DMS53 (cell line): Measurements from ENCODE around the gene HLA-DMB.

Experiments
- DNase-seq: peaks from one replicate; lab custom pipeline; 2025; lab: John Stamatoyannopoulos, UW

The HLA-DMB gene

DNA sequence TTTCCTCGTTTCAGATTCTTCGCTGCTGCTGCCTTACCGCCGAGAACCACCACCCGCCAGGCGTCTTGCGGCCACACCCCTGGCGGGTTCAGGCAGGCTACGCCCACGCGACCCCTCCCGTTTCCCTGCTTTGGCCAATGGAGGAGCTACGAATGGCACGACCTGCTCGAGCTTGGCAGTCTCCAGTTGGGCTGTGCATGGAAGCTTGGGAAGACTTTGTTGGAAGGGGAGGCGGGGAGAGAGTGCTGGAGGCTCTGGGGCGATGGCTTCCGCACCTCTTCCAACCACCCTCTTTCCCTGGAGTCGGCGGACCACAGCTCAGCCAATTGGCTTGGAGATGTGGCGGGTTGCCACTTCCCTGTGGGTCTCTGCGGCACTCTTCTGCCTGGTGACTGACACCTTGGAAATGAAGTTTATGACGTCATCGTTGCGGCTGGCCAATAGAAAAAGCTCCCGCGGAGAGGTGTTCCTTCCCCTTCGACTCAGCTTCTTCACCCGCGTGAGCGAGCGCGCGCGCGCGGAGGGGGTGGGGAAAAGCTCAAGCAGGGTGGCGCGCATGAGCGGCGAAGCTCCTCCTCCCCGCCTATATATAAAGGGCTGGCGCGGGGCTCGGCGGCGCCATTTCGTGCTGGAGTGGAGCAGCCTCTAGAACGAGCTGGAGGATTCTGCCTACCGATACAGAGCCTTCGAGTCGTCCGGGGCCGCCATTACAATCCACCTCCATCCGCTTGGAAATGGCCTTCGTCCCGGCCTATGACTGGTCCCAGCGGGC is 30.9 kb upstream of the HLA-DMB start:
- DNase-seq: peak; percentile 100

DNA sequence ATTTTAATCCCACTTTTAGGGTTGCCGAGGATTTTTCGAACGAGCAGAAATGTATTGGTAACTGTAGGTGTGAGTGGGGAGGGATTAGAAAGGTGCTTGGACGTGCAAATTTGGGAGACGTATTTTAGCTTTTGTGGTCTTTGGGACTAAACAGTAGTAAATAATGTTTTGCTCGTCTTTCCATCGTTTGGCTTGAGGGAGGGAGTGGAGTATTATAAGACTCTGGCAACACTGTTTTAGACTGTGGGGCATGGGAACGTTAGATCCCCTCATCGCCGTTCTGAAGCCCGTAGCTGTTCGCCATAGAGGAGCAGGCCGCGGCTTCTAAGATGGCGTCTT is 30.4 kb upstream of the HLA-DMB start:
- no peak for DNase-seq

DNA sequence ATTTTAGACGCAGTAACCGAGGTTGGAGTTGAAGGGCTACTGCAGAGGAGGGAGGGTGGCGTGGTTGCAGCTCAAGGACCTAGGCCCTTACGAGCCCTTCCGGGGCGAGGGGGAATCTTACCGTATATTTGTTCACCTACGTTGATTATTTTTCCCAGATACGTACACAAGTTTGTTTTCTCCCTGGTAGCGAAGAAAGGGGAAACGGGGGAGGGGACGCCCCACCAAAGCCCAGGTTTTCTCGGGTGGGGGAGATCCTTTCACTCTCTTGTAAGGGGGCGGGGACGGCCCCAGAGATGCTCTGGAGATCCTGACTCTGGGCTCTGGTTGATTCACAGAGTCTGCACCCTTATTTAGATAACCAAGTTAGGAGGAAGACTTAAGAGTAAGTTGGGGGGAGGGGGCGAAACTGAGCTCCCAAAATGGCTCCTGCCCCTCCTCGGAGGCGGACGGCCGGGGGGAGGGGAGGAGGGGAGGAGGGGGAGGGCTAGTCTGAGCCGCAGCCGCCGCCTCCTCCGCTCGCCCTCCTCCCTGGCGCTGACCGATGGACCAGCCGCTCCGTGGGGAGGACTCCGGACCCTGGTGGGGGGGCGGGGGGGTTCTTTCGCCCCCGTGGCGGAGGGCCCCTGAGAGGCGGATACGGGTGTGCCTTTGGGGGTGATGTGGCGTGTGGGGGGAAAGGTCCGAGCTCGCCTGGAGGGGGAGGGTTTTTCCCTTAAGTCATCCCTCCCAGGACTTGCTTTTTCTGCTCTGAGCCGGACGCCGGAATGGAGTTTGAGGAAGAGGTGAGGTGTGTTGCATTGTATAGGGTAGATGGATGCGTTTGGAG is 29.8 kb upstream of the HLA-DMB start:
- peak; percentile 92 for DNase-seq

DNA sequence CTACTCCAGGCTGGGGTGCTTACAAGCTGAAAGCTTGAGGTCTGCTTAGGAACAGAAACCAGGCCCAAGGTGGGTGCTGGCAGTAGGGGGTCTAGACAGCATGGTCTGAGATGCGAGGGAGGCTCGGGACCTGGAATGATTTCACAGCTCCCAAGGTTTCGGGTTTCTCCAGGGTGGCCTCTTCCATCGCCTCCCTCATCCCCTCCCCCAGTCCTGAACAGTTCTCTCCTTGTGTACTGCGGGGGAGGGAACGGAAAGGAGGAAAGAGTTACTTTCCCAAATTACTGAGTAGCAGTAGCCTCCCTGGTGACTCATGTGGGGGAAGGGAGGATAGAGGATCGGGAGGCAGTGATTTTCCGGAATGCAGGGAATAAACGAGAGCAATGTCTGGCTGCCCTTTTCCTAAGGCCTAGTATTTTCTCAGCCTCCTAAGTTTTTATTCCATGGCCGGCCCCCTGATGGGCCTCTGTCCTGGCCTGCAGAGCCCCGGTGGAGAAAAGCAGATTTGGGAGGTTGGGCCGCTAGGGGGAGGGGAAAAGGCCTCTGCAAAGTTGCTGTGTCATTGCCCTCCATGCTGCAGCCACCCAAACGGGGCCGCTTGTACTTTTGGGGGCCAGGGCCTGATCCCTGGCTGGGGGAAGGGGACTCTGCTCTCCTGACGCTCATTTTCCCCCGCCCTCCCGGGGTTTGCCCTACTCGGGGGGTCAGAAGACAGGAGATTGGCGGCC is 29.0 kb upstream of the HLA-DMB start:
- DNase-seq: peak; percentile 91

DNA sequence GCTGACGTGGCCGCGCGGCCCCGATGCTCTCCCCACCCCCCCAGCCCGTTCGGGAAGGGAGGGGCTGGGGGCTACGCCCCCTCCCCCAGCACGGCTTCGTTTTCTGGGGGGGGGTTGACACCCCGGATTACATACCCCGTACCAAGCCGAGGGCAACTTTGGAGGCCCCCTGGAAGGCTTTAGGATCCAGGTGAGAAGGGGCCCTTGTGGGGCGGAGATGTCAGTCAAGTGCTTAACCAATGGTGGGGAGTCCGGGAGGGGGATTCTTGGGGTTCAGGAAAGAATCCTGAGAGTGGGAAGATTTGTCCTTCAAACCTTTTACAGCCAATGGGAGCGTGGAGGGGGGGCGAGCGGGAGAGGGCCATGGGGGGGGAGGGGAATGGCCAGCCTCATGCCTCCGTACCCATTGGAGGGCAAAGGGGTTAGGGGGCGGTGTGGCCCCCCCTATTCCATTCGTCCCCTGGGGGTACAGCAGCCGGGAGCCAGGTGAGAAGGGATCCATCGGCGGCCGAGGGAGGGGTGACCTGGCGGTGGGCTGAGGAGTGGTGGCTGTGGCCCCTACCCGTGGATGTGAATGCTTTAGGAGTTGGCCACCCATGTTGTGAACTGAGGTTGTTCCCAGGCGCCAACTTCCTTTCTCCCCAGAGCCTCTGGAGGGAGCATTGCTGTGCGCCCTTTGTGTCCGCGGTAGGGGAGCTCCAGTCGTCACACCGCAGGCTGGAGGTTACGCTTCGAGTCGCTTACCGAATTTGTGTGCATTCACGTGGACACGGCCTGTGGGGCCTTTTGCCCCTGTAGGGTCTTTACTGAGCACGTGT is 28.2 kb upstream of the HLA-DMB start:
- DNase-seq: peak; percentile 89

DNA sequence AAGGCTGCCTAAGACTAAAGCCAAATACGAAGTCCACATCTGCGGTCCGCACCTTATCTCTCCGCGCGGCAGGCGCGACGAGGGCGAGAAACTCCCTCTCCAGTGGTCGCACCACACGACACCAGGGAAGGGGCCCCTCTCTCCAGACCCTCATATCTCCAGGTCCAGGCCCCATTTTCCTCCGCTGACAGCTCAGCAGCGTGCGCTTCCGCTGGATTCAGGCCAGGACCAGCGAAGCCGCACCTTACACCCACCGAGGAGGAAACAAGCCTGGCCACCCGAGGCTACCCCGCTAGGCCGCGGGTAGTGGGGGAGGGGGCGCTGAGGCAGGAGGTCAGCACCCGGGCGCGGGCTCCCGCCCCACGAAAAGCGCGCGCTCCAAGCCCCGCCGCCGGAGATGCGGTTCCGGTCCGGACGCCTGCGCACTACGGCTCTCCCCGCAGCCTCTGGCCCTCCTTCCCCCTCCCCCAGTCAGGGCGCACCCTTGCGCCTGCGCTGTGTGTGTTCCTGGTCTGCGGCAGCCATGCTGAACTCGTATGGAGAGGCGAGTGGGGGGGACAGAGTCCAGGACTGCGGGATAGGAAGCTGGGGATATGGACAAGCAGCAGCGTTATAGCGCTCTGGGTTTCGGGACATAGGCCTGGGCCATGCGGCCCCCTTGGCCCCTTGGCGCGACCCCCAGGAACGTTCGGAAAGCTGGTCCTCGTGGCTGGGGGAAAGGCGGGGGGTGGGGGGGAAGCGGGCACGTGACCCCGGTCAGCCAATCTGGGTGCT is 27.5 kb upstream of the HLA-DMB start, which contains the start of gene BRD2:
BRD2 (plus strand) TSS at position 502 of the 774 bp plus-strand sequence. CDS start 4,305 bp downstream, outside the sequence.
- peak; percentile 98 for DNase-seq

DNA sequence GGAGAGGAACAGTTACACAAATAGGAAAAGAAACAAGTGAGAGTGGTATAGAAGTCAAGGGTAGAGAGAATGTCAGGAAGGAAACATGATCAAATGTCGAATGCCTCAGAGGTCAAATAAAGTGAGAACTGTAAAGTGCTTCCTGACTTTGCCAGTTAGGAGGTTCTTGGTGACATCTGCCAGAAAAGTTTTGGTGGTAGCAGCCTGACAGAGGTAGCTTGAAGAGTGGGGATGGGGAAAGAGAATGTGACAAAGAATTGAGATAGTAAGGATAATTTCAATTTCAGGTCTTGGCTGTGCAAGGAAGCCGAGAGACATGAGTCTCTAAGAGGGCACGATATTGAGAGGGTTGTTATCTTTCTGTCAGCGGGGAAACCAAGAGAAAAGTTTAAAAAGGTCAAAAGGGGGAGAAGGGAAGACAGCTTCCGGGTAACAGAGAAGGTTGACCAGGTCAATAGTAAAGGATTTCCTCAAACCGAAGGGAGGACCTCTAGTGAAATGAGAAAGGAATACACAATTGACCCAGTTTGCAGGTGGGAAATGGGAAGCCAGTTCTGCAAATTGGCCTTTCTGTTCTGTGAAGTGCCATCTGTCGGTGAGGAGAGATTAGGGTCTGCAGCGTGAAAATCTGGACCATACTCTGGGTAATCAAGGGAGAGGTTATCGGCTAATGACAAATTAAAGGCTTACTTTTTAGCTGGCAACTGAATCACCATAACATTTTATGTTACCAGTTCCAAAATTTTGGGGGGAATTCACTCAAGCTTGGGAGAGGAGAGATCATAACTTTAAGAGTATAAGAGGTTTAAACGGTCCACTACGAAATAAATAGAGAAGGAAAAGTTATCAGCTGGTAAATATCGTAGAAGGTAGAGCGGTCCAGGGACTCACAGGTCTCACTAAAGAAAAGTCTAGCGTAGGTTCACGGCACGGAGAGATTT is 26.6 kb upstream of the HLA-DMB start:
- DNase-seq: peak; percentile 80

DNA sequence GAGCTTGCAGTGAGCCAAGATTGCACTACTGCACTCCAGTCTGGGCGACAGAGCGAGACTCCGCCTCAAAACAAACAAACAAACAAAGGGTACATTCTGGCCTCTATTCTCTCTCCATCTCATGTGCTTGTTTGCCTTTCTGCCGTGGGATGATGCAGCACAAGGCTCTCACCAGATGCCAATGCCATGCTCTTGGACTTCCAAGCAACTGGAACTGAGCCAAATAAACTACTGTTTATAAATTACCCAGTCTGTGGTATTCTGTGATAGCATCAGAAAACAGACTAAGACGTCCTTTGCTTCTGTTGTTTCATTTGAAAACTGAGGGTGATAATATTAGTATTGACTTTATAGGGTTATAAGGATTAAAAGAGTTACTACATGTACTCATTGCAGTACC is 23.9 kb upstream of the HLA-DMB start:
- DNase-seq: peak; percentile 48

DNA sequence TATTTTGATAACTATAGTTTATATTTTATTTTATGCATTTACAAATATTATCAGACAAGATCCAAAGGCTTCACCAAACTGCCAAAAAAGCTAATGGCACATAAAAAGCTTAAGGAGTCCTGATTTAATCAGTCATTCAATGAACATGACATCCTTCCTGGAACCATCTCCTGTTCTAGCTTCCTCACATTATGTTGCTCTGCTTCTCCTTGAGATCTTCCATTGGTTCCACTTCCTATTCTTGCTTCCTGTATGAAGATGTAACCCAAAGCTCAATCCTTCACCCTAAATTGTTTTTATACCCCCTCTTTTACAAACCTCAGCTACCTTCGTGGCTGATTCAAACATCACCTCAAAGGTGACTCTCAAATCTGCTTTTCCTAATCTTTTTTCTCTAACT is 23.0 kb upstream of the HLA-DMB start:
- DNase-seq: no peak

DNA sequence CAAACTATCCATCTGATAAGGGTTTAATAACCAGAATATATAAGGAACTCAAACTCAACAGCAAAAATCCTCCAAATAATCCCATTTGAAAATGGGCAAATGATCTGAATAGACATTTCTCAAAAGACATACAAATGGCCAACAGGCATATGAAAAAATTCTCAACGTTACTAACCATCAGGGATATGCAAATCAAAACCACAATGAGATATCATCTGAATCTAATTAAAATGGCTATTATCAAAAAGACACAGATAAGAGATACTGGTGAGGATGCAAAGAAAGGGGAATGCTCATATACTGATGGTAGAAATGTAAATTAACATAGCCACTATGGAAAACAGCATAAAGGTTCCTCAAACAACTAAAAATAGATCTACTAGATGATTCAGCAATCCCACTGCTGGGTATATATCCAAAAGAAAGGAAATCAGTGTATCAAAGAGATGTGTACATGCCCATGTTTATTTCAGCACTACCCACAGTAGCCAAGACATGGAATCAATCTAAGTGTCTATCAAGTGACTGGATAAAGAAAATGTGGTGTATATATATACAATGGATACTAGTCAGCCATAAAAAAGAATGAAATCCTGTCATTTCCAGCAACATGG is 21.5 kb upstream of the HLA-DMB start:
- no peak for DNase-seq

DNA sequence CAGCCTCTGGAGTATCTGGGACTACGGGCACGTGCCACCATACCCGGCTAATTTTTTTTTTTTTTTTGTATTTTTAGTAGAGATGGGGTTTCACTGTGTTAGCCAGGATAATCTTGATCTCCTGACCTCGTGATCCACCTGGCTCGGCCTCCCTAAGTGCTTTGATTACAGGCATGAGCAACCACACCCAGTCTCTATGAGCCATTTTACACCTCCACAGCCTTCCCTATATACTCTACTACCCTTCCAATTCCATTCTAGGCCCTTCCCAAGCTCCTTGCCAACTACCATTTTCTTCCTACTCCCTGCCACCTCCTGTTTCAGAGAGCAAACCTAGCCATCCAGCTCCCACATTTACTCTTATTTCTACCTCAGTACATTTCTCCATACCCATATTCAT is 19.7 kb upstream of the HLA-DMB start:
- no peak for DNase-seq

DNA sequence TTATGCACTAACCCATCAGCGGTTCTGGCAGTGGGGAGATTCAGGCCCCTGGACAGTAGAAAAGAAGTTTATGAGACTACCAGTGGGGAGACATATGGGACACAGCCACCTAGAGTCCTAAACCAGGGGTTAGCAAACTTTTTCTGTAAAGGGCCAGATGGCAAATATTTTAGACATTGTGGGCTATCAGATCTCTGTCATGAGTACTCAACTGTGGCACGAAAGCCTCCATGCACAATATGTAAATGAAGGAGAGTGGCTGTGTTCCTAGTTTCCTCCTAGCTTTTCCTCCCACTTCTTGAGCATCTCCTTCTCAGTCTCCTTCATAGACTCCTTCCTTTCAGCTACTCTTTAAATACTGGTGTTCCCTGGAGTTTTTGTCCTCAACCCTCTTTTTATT is 15.3 kb upstream of the HLA-DMB start:
- no peak for DNase-seq

DNA sequence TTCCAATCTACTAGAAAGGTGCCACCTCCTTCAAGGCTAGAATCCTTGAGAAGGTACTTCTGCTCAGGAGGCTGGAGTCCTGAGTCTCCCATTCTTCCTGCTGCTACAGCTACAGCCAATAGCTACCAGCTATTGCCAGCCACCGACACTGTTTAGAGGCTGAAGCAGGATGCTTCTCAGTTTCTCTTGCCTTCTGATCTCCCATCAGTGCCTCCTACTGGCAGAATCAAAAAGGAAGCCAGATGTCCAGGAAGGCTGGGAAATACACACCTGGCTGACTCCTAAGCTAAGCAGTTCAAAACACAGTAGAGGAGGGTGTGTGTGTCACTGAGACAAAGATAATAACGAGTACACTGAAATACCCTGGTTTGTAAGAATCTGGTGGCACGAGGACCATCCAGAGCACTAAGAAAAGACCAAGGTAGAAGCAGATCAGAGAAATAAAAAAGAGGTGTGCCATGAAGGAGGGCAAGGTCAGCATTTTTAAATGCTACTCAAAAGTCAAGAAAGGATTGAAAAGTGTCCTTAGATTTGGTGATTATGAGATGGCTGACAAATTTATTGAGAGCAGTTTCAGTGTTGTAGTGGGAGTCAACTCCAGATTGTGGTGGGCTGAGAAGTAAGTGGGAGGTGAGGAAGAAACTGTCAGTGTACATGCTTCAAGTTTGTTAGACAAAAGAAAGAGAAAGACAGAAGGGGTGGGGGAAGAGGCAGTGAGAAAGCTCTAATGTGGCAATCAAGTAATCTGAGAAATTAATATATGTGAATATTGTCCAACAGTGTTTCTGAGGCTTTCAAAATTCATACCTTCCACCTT is 14.4 kb upstream of the HLA-DMB start:
- peak; percentile 68 for DNase-seq

DNA sequence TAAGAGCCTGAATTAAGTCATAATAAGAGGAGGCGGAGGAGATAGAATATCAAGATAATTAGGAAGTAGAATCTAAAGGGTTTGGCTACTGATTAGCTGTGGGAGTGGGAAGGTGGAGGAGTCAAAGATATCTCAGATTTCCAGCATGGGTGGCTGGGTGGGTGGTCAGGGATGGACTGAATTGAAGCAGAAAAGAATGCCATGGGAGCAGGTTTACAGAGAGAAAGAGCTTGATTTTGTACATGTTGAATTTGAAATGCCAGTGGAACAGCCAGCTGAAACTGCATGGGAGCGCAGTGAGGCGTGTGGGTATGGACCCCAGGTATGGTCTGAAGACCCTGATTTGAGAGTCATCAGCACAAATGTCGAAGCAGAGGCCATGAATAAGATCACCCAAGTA is 13.4 kb upstream of the HLA-DMB start:
- no peak for DNase-seq

DNA sequence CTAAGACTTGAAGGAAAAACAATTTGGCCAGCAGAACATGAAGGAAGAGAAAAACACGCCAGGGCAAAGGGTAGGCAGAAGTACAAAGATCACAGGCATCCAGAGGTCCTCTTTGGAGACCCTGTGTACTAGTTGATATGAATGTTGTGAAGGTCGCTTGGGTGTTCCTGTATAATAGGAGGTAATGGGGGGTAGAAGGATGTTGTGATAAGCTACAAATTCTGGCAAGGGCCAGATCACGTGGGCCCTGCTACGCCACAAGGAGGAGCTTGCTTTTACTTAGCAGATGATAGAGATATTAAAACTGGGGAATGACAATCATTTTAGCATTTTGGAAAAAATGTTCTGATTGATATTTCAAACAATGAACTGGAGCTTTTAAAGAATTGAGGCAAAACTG is 12.9 kb upstream of the HLA-DMB start:
- no peak for DNase-seq

DNA sequence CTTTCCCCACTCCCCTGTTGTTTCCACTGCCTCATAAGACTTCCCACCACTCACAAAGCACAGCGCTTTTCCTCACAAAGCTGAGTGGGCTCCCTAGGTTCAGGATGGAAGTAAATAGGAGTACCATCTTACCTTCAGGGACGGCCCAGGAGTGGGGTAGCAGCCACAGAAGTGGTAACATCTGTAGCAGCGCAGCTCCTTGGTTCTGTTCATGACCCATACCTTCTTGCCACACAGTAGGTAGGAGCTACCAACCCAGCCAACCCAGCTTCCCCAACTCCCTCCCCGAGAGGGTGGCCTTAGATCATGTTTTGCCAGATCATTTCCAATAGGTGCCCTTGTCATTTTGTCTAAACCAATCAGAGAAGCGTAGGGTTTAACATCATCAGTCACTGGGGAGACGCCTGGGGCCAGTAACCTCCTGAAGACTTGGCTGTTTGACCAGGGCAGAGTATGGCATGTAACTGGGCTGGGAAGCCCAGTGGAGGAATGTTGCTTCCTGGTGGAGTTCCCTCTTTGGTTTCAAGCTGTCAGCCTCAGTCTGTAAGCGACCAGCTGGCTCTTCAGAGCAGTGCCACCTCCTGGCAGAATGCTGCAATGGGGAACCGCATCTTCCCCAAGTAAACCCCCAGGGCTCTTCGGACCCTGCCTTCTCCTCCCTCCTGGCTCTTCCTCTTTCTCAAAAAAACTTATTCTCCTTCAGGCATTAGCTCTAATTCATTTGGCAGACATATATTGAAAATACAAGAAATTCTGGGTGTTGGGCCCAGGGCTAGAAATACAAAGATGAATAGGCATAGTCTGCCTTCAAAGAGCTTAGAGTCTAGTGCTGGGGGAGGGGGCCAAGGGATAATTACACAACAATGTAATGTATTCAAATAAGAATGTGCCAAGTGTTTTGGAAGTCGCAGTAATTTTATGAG is 12.2 kb upstream of the HLA-DMB start, which contains the start of gene HLA-DMA:
HLA-DMA (minus strand) TSS at position 281 of the 923 bp plus-strand sequence; CDS start at position 220, 61 bp downstream.
- DNase-seq: peak; percentile 89

DNA sequence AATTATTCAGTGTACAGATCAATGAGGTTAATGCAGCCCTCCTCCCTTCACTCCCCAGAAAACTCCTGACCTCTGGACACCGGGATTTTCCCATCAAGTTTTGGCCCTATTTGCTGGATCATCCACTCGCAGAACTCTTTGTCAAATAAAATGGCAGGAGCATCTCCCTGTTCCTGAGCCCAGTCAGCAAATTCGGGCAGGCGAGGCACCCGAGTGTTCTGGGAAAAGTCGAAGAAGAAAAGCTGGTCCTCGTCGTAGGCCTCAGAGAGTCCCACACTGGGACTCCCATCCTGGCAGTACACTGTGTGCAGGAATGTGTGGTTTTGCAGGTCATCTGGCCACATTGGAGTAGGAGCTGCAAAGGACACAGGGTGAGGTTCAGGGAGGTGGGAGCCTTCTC is 9.6 kb upstream of the HLA-DMB start:
- DNase-seq: no peak
